GM19372 (cell line): ENCODE measurements around the gene SLC6A15.

Source experiments
- ATAC-seq: cut with Tn5 transposase; IDR thresholded peaks from one replicate; pipeline ENCODE4 v1.9.1; 2021; ENCODE audit warnings: mild to moderate bottlenecking, low read depth, moderate library complexity; ENCODE audit not compliant: unreplicated experiment

SLC6A15 gene

GRCh38 chr12:84810611-84811010 is 102.0 kb downstream of the SLC6A15 start:
- no peak for ATAC-seq
